Neural cell (in vitro differentiated cells): ENCODE data around the gene RYR2.

Experiments
- CTCF ChIP-seq: fragments of 450-650 bp; IDR thresholded peaks from 2 replicates; pipeline ENCODE4 v1.5.1; 2014; ENCODE audit warnings: antibody characterized with exemption, mild to moderate bottlenecking, moderate library complexity; ENCODE audit not compliant: poor library complexity, severe bottlenecking
- REST ChIP-seq: IDR thresholded peaks from 2 replicates; pipeline ENCODE4 v1.6.1; 2012; ENCODE audit warnings: borderline replicate concordance

GRCh38 chr1:237029850-237030535 is 12.0 kb upstream of the RYR2 start:
- TF ChIP-seq REST (no peak), CTCF (no peak)
